Esophagus squamous epithelium (tissue), 5 donors: ENCODE results near the gene INSR. TPM values are rescaled to one million over a fixed set of nuclear protein-coding genes. Genes with fewer than 3 reads are reported as not detected.

Experiments
- DNase-seq: peaks from one replicate; lab custom pipeline; 2025; lab: John Stamatoyannopoulos, UW
- H3K27ac ChIP-seq, 4 donors: fragments of 200-600 bp; sonication (generic); one replicate each; pipeline ENCODE4 v1.5.1; 2016 to 2019; ENCODE audit warnings: mild to moderate bottlenecking in 1 of 4
- H3K27me3 ChIP-seq, 4 donors: fragments of 200-600 bp; sonication (generic); 1 replicate in 3 of 4; 2 replicates in 1 of 4; pipeline versions ENCODE4 v1.5.1 to v1.6.0; 2017 to 2021; ENCODE audit warnings: antibody characterized with exemption in 1 of 4
- H3K36me3 ChIP-seq, 3 donors: fragments of 200-600 bp; sonication (generic); one replicate each; pipeline ENCODE4 v1.5.1; 2016 to 2019
- H3K4me1 ChIP-seq, 3 donors: fragments of 200-600 bp; sonication (generic); one replicate each; pipeline ENCODE4 v1.5.1; 2017 to 2019
- H3K4me3 ChIP-seq, 4 donors: fragments of 200-600 bp; sonication (generic); 1 replicate in 3 of 4; 2 replicates in 1 of 4; pipeline ENCODE4 v1.5.1; 2016 to 2019; ENCODE audit warnings: mild to moderate bottlenecking in 2 of 4, moderate library complexity in 1 of 4
- H3K9me3 ChIP-seq, 3 donors: fragments of 200-600 bp; sonication (generic); one replicate each; pipeline ENCODE4 v1.5.1; 2016 to 2019
- POLR2A ChIP-seq, 4 donors: fragments of 450-650 bp; IDR thresholded peaks; one replicate each; pipeline ENCODE4 v1.6.1; 2017; ENCODE audit warnings: antibody characterized with exemption in 4 of 4, mild to moderate bottlenecking in 4 of 4, moderate library complexity in 3 of 4
- WGBS, 2 donors: methylation state at CpG; one replicate each; pipeline ENCODE4 v1.1.5; 2018; 5-methylcytosine and 5-hydroxymethylcytosine counted together
- intact Hi-C: fragments of 100-400 bp; cut with DNase I; formaldehyde crosslinking; loops from one replicate; pipeline ENCODE4 v1.15.0; 2022
- total RNA-seq, 4 donors: library from RNA; depleted of rRNA; stranded (reverse); fragments of >200 nt; gene quantifications; one replicate each; pipeline ENCODE4 v1.1.0, GENCODE V29; 2016
- TF ChIP-seq, protein P1 (sequence below), 6 experiments: fragments of 450-650 bp in 4 of 6; fragments of 200-600 bp in 2 of 6; sonication (generic) in 2 of 6; IDR thresholded peaks; one replicate each; pipeline ENCODE4 v1.5.1; 2016 to 2019; ENCODE audit warnings: antibody characterized with exemption in 6 of 6, mild to moderate bottlenecking in 4 of 6, moderate library complexity in 4 of 6
- donor health status: DM: yes; HTN: yes; CAD: no.

Gene INSR
- total RNA-seq, 4 donors from 2014 or later: 4.9 to 33.4 (median 10.8) TPM

DNA sequence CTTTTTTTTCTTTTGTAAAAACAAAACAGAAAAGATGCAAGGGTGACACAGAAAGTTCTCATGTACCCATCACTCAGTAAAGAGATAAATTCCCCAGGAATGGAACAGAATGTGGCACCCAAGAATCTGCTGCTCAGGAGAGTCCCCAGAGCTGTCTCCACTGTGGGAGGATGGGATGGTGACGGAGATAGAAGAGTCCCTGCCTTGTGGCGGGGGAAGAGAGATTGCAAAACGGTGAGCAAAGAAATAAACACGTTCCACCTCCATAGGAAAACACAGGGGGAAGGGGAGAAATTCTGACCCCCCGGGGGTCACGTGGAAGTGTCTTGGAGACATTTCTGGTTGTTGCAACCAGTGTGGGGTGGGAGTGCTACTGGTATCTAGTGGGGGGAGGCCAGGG lies 76.4 kb downstream of the INSR start:
- DNase-seq: no peak
- Histone ChIP-seq H3K27me3 (no peaks in the 10 kb centered on the region), H3K27ac (no peak overlapping the region), H3K4me3 (no peak overlapping the region), H3K4me1 (peaks cover 0 to 2% (median 0%) of the 10 kb centered on the region in 3 donors), H3K36me3 (no peaks in the 10 kb centered on the region), H3K9me3 (no peaks in the 10 kb centered on the region)
- WGBS, 2 donors: 70 to 81% methylated on average over 6 of the region's 6 CpGs
- intact Hi-C loops: no loop called here
- no peak for TF ChIP-seq POLR2A (IDR thresholded peaks at IDR 0.05)
- TF ChIP-seq, protein P1, sequence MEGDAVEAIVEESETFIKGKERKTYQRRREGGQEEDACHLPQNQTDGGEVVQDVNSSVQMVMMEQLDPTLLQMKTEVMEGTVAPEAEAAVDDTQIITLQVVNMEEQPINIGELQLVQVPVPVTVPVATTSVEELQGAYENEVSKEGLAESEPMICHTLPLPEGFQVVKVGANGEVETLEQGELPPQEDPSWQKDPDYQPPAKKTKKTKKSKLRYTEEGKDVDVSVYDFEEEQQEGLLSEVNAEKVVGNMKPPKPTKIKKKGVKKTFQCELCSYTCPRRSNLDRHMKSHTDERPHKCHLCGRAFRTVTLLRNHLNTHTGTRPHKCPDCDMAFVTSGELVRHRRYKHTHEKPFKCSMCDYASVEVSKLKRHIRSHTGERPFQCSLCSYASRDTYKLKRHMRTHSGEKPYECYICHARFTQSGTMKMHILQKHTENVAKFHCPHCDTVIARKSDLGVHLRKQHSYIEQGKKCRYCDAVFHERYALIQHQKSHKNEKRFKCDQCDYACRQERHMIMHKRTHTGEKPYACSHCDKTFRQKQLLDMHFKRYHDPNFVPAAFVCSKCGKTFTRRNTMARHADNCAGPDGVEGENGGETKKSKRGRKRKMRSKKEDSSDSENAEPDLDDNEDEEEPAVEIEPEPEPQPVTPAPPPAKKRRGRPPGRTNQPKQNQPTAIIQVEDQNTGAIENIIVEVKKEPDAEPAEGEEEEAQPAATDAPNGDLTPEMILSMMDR (IDR thresholded peaks at IDR 0.05): no peak

DNA sequence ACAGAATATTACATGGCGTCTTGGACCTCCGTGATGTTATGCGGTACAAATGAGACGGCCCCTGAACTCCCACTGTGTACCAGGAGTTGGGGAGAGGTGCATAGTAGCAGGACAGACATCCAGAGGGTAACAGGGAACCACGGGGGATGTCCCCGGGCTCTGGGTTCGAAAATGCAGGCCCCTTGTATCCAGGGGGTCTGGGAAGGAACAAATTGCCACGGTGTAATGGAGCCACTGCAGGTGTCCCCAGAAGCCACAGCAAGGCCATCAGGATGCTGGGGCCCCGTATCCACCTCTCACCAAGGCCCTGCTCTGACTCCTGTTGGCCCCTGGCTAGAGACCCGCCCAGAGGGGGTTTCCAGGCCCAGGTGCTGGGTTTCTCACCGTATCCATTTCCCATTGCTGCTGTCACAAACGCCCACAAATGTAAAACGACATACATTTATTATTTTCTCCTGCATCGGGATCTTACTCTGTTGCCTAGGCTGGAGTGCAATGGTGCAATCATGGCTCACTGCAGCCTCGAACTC lies 77.8 kb downstream of the INSR start:
- 81 to 84% methylated on average over 15 of the region's 15 CpGs for WGBS, 2 donors
- no peaks in the 10 kb centered on the region for H3K36me3 ChIP-seq
- H3K9me3 ChIP-seq: no peaks in the 10 kb centered on the region
- no peak overlapping the region for H3K27ac ChIP-seq
- intact Hi-C loops: no loop called here
- peaks cover 0 to 6% (median 3%) of the 10 kb centered on the region in 3 donors for H3K4me1 ChIP-seq
- no peaks in the 10 kb centered on the region for H3K27me3 ChIP-seq
- H3K4me3 ChIP-seq: no peak overlapping the region
- no peak for TF ChIP-seq POLR2A (IDR thresholded peaks at IDR 0.05)
- TF ChIP-seq, protein P1 (IDR thresholded peaks at IDR 0.05): no peak
- DNase-seq: no peak

DNA sequence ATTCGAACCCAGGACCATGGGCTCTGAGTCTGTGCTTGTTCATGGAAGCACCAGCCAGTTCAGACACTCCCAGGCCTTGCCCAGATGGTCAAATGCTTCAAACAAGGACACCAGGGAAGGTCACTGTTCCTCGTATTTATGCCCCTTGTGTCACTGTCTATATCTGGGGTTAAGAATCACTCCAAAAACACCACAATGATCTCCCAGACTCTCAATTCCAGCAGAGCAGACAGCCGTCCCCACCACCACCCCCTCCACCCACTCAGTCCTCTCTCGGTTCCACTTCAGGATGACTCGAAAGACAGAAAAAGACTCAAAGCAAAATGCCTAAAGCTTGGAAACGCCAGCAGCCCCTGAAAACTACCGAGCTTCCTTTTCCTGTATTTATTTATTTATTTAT lies 79.0 kb downstream of the INSR start:
- Histone ChIP-seq H3K9me3 (no peaks in the 10 kb centered on the region), H3K4me3 (no peak overlapping the region), H3K36me3 (no peaks in the 10 kb centered on the region), H3K4me1 (peaks cover 0 to 11% (median 3%) of the 10 kb centered on the region in 3 donors), H3K27ac (no peak overlapping the region), H3K27me3 (no peaks in the 10 kb centered on the region)
- TF ChIP-seq, protein P1 (IDR thresholded peaks at IDR 0.05): no peak
- no peak for TF ChIP-seq POLR2A (IDR thresholded peaks at IDR 0.05)
- intact Hi-C loops: no loop called here
- 75 to 80% methylated on average over 6 to 7 of the region's 7 CpGs for WGBS, 2 donors
- DNase-seq: no peak

DNA sequence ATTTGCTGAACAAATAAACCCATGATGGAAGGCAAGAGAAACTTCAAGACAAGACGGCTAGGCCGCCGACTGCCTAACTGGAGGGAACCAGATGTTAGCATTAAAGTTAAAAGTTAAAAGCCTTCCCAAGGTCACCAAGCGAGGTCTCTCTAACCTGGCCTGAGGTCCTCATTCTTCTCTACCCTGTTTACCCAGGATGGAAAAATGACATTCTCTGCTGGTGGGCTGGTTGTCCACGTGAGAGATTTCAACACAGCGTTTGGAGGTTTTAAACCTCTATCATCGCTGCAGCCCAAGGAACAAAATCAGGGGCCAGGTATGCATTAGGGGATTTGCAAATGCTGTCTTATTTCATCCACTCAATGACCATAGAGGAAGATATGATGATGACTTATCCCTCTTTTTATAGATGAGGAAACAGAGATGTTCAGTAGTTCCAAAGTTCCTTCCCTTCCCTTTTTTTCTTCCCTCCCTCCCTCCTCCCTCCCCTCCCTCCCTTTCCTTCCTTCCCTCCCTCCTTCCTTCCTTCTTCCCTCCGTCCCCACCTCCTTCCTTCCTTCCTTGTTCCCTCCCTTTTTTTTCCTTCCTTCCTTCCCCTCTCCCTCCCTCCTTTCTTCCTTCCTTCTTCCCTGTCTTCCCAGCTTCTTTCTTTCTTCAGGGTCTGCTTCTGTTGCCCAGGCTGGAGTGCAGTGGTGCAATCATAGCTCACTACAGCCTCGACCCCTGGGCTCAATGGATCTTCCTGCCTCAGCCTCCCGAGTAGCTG lies 79.7 kb downstream of the INSR start:
- Histone ChIP-seq H3K4me3 (no peak overlapping the region), H3K4me1 (peaks cover 0 to 11% (median 3%) of the 10 kb centered on the region in 3 donors), H3K27ac (no peak overlapping the region), H3K27me3 (no peaks in the 10 kb centered on the region), H3K36me3 (no peaks in the 10 kb centered on the region), H3K9me3 (no peaks in the 10 kb centered on the region)
- intact Hi-C loops: no loop called here
- no peak for TF ChIP-seq POLR2A (IDR thresholded peaks at IDR 0.05)
- TF ChIP-seq, protein P1 (IDR thresholded peaks at IDR 0.05): no peak
- no peak for DNase-seq
- 72 to 73% methylated on average over 8 to 10 of the region's 10 CpGs for WGBS, 2 donors

DNA sequence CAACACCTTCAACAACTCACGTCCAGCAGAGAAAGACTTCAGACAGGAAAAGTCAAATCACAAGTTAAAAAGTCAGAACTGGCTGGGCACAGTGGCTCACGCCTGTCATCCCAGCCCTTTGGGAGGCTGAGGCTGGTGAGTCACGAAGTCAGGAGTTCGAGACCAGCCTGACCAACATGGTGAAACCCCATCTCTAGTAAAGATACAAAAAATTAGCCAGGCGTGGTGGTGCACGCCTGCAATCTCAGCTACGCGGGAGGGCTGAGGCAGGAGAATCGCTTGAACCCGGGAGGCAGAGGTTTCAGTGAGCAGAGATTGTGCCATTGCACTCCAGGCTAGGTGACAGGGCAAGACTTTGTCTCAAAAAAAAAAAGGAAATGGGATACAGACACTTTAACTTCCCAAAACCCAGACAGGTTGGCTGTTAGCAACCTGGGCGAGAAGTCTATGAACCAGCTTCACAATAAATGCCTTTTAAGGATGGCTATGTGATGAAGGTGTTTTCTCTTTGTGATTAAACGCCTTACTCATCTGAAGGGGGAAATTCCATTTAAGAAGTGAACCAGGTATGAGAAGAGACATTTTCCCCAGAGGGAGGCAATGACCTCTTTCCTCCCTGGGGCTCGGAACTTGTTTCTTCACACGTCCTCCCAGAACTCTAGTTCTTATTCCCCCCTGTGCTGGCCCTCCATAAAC lies 80.4 kb downstream of the INSR start:
- TF ChIP-seq POLR2A (IDR thresholded peaks at IDR 0.05): no peak
- TF ChIP-seq, protein P1 (IDR thresholded peaks at IDR 0.05): no peak
- Histone ChIP-seq H3K27ac (no peak overlapping the region), H3K4me1 (peaks cover 0 to 11% (median 3%) of the 10 kb centered on the region in 3 donors), H3K9me3 (no peaks in the 10 kb centered on the region), H3K27me3 (no peaks in the 10 kb centered on the region), H3K36me3 (no peaks in the 10 kb centered on the region), H3K4me3 (no peak overlapping the region)
- 63 to 69% methylated on average over 12 to 14 of the region's 14 CpGs for WGBS, 2 donors
- DNase-seq: no peak
- intact Hi-C loops: no loop called here
